ENCODE results near the gene CTNNA3.
"Not testable (repeated sequence)": the region's sequence is repeated elsewhere in the genome, so short reads cannot be mapped to it uniquely, and the experiment has no call there.

The CTNNA3 gene

DNA sequence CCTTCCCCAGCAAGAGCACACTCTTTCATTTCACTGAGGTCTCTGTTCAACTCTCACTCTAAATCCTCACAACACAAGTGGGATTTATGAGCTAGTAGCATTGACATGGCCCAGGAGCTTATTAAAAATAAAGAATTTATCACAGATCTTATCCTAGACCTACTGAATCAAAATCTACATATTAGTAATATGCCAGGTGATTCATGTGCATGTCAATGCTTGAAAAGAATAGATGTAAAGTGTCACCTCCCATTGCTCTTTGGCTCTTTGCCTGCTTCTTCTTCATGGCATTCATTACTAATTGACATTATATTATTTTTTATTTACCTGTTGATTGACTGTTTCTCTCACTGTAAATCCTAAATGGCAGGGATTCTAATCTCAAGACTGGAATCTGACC lies 1229.4 kb downstream of the CTNNA3 start:
- DNase-seq, result no peak

DNA sequence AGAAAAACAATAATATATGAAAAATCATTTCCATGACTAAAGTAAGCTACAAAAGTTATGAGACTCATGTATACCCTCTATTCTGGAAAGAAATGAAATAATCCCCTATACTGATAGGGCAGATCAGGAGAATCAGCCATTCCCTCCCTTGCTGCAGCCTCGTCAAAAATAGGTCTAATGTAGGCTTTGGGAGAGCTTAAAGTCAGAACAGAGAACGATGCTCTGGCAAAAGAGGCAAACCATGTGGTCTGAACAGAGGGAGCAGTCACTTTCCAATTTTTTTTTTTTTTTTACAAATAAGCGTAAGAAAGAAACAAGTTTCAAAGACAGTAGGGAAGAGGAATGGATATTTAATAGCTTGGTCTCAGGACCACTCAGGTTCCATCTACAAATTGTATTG lies 1232.4 kb downstream of the CTNNA3 start:
- no peak for DNase-seq

DNA sequence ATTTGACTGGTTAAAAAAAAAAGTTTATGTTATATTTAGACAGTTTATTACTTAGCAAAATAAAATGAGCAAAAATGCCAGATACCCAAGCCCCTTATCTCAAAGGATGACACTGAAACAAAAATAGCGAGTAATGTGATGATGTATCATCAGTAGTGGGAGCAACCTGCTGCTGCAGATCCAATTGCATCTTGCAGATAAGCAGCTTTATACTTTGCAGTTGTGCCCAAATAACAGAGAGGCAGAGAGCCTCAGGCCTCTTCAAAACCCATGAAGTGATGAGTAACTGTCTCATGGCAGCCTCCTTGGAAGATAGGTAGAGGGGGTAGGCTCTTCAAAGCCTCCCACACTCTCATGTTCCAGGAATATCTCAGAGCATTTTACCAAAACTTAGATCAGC lies 1238.4 kb downstream of the CTNNA3 start:
- no peak for DNase-seq

DNA sequence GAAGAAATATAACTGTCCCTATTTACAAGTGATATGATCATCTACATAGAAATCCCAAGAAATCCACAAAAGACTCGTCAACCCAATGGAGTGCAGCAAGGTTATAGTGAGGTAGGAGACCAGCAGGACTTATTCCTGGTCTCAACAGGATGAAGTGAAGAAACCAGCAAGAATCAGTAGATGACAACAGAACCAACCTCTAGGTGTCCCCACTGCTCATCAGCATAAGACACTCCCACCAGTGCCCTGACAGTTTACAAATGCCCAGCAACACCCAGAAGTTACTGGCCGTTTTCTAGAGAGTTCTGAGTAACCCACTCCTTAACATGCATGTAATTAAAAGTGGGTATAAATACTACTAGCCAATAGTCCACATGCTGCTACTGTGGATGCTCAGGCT lies 1240.7 kb downstream of the CTNNA3 start:
- DNase-seq, result no peak

DNA sequence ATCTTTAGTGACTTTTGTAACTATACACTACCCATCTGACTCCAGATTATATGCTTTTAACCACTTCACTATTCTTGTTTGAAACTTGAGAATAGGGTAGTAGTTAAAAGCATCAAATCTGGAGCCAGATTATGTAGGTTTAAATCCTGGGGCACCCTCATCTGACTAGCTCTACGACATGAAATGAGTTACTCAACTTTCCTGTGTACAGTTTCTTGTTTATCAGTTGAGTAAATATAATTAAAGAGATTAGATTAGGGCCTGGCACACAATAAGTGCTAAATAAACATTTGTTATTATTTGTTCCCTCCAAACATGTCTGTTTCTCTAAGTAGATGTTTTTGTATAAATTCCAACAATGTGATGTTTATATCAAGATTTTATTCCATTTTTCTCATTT lies 1255.4 kb downstream of the CTNNA3 start:
- DNase-seq, result no peak

DNA sequence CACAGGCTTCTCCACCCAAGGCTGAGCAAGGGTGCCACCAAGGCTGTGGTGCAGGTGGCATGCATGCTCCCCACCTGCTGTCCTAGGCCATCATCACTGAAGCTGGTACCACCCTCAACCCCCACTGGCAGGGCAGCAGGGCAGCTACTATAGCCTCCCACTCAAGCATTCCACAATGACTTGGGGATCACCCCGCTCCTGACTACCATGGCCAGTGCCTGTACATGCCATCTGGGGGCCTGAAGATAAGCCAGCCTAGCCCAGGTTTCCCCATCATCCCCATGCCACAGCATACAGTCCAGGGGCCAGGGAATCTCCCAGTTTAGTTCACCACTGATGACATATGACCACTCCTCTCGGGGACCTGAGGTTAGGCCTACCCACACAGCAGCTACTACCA lies 1281.1 kb downstream of the CTNNA3 start:
- no peak for DNase-seq

DNA sequence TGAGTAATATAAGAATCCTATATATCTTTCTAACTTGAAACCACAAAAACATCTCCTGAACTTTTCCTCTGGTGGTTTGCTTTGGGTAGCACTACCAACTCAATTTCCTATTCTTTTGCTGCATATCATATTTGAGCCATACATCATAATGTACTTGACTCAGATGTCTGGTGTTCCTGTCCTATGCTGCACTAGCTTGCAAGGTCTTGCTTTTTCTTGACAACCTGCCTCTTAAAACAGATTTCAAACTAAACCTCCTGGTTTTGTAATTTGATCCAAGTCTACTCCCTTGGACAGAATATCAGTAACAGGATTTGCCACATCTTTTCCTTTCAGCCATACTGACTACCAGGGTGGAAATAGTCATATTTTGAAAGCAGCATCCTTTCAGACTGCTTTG lies 1290.4 kb downstream of the CTNNA3 start:
- DNase-seq, result no peak

DNA sequence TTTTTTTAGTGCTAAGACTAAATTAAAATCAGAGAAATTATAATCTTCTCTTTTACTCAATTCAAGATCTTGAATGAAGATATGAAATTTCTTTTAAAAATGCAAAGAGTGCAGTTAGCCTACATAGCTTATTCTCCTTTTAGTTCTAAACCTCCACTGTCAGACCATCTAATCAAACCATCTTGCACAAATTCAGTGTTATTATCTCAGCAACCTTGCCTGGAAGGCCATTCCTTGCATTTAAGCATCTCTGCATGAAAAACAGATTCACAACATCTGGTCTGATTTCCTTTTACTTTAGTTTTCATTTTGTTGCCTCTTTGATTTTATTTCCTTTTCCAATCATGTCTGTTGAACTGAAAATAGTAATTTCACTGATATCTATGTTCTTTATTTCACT lies 1297.3 kb downstream of the CTNNA3 start:
- no peak for DNase-seq

DNA sequence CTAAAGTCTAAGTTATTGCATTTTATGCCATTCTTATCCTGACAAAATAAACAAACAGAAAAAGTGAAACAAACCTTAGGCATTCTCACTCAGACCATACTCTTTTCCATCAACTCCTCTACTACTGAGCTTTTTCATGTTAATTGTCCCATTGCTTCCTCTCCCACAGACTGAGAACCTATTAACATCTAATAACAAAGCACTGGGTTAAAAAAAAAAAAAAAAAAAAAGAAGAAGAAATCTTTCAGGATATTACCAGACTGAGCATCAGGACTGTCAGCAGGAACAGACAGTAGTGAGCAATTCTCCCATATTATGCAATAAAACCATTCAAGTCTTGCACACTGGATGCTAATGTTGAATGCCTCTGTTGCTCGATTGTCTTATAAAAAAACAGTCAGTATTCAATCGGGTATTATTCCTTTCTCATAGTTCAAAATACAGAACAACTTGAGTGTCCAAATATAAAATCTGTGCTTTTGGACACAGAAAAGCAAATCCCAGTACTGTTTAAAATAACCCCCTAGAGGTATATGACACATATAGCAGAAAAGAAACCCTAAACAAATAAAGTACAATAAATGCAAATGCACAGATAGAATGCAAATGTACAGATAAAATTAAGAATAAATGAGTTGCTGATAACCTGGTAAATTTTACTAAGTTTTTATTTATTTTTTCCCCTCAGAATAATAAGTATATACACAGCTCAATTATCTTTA lies 1301.5 kb downstream of the CTNNA3 start:
- DNase-seq, result no peak

DNA sequence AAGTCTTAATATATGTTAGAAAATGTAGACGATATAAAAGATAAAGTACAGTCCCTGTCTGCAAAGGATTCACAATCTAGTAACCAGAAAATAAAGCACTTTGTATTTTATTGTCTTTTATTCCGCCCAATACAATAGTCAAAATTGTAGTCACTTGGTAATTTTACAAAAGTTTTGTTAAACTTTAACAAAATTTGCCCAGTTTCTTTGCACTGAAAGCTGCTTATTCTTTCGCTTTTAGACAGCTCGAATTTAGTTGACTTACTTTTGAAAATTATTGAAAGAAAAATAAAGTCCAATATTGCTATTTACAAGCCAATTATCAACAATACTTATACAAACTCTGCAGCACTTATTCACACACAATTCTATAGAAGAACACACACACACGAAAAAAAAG lies 1305.1 kb downstream of the CTNNA3 start:
- no peak for DNase-seq

DNA sequence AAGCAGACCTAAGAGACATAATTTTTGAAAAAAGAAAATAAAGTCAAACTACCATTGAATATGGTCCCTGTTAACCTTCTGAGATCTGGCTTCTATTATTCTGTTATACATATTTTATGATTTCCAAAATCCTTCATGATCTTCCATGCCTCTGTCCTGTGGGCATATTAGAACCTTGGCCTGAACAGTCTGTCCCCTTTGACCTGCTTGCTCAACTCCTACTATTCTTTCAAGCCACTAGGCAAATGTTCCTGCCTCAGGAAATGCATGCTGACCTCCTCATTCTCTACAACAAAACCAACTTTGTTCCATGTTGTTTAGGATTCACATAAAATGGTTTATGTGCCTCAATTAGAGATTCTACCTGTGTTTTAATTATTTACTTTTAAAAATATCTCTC lies 1315.0 kb downstream of the CTNNA3 start:
- DNase-seq, result no peak

DNA sequence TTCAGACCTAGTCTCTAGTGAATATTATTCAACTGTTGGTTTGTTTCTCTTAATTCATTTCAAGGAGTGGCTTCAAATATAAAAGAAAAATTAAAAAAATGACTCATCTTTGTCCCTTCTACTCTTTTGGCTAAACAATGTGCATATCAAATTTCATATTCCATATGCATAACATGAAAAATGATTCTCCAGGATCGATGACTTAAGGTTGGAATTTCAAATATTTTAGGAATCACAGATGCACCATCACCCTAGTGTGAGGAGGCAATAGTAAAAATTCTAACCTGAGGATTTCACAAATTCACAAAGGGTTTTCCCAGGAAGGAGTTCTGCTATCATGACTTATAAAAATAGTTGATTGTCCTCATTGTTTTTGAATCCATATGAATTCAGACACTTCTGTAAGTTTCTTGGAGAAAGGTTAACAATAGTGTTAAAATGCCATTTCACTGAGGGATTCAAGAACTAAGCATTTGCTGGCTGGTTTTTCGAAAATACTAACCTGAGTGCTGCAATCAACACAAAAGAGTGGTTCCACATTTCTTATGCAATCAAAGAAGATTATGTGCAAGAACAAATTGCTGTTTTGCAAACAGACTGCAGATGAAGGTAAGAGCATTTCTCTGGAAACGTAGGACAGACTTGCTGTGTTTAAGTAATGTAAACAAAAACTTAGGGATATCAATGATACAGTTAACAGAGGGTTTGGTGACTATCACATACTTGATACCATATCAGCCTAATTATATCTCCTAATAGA lies 1317.7 kb downstream of the CTNNA3 start:
- no peak for DNase-seq

DNA sequence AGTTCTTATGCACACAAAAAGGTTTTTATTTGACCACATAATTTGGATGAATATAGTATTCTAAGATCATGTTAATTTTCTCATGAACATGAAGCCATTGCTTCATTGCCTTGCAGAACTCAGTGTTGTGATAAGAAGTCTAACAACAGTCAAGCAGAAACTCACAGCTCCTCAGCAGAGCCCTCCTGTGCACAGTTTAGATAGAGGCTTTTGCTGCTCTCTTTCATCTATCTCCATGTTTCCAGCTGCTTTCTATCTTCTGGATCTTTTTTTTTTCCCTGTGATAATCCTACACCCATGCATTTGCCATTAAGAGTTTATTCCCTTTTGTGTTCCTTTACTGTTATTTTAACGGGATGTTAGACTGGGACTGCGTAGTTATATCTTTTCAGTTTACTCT lies 1327.8 kb downstream of the CTNNA3 start:
- DNase-seq, result no peak

DNA sequence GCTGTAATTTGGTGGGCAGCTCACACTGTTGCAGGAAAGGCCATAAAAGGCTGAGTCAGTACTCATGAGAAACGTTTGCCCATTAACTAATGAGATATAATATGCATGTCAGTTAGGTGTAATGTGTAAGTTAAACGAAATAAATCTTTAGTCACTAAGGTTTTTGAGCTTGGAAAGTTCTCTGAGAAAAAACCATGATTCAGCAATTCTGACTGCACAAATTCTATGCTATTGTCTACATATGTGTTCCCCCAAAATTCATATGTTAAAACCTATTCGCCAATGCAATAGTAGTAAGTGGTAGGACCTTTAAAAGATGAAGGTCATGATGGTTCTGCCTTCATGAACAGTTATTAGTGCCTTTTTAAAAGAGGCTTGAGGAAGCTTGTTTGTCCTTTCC lies 1329.8 kb downstream of the CTNNA3 start:
- no peak for DNase-seq

DNA sequence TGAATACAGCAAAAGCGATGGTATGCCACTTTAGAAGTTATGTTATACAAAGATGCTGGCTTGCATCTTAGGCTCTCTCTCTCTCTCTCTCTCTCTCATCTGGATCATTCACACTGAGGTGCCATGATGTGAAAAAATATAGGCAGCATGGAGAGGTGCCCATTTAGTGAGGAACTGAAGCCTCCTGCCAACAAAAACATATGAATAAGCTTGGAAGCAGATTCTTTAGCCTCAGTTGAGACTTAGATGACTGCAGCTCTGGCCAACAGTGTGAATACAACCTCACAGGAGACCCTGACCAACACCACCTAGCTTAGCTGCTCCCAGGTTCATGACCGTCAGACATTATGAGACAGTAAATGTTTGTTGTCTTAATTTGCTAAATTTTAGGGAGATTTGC lies 1330.3 kb downstream of the CTNNA3 start:
- no peak for DNase-seq

DNA sequence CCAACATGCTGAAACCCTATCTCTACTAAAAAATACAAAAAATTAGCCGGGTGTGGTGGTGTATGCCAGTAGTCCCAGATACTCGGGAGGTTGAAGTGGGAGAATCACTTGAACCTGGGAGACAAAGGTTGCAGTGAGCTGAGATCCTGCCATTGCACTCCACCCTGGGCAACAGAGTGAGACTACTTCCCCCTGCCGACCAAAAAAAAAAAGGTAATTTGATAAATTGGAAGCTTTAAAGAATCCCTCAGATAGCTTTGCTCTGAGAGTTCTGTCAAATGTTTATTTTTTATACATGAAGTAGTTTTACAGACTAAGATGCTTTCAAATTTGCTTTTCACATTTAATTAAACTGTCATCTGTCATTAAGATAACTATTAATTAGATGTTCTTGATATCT lies 1333.5 kb downstream of the CTNNA3 start:
- DNase-seq, result no peak

DNA sequence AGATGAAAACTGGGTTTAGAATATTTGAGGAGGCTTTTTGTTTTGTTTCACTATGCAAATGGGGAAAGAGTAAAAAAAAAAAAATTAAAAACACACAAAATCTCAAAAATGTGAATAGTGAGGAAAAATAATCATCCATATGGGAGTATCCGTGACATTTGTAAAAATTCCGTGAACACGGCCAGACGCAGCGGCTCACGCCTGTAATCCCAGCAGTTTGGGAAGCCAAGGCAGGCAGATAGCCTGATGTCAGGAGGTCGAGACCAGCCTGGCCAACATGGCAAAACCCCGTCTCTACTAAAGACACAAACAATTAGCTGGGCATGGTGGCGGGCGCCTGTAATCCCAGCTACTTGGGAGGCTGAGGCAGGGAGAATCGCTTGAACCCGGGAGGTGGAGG lies 1342.2 kb downstream of the CTNNA3 start:
- not testable (repeated sequence) for DNase-seq

DNA sequence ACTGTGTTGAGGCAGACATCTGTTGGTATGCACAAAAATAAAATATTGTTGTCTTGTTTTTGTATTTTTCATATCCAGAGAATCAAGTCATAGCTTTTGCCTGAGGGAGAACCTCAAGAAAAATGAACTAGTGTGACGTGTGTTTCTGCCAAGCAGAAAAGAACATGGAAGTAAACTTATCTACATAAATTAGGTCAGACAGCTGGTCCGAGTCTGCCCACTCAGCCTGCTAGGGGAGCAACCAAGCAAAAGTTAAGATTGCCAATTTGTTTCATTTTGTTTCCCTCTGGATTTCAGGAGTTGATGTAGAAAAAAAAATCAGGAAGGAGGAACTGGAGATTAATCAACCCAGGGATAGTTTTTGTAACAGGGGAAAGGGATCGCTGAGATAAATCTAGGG lies 1342.6 kb downstream of the CTNNA3 start:
- DNase-seq, result no peak

DNA sequence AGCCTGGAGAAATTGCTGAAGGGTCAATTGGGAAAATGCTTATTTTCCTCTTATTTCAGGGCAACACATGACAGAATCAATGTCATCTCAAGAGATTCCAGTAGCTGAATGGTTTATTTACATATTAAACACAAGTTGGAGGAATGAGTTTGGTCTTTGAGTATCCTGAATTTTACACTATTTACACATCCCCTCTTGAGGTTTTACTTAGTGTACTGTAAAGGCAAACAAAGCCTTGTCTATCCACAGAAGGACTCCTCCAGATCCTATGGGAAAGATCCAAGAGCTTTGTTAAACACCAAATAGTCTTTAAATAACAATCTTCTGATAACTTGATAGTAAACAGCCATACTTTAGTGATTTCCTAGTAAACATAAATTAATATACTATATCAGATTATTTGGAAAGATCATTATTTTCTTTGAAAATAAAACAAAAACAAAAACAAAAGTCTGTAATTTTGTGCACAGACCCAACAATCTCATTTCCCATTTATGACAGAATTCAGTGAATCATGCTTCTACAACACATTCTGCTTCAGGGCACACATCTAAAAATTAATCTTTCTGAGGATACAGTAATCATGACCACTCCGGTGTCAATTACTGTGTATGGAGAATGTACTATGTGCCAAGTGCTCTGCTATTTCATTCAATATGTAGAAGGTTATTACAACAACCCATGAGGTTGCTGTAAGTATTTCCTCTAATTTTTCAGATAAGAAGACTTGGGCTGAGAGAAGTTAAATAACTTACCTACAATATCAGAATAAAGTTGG lies 1345.2 kb downstream of the CTNNA3 start:
- DNase-seq, result no peak

DNA sequence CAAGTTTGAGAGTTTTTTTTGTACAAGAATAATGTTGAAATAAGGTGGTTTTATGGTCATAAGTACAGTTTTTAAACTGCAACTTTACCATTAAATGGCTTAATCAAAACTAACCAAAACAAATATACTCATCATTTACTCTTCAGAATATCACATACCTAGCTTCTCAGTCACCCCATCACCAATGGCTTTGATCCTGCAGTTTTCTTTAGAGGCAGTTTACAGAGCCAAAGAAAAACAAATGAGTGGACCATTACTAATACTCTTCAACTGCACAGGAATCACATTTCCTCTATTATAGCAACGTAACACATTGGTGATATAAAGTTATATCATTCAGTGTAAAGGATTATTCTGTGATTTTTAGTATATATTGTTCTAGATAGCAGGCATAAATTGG lies 1346.3 kb downstream of the CTNNA3 start:
- DNase-seq, result no peak

DNA sequence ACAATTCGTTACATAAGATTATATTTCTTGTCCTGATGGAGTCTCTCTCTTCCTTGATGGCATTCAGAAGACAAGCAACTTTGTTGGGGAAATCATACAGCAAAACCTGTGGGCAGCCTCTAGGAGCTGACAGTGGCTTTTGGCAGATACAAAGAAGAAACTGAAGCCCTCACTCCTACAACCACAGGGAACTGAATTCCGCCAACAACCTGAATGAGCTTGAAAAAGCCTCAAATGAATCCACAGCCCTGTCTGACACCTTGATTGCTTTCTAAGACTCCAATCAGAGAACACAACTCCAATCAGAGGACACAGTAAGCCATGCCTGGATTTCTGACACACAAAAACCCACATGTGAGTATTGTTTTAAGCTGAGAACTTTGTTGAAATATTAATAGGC lies 1346.9 kb downstream of the CTNNA3 start:
- no peak for DNase-seq

DNA sequence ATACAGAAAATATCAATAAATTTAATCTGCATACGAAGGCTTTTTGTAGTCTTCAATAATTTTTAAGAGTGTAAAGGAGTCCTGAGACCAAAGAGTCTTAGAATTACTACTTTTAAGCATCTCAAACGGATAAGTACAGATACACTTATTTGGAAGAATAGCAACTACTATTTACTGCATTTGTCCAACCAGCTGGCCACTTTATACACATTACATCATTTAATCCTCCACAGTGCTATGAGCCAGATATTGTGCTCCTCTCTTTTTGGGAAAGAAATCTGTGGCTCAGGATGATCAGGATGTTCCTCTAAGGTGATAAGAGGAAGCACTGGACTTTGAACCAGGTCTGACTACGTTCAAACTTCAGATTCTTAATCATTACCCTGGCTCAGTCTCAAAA lies 1358.8 kb downstream of the CTNNA3 start:
- DNase-seq, result no peak

DNA sequence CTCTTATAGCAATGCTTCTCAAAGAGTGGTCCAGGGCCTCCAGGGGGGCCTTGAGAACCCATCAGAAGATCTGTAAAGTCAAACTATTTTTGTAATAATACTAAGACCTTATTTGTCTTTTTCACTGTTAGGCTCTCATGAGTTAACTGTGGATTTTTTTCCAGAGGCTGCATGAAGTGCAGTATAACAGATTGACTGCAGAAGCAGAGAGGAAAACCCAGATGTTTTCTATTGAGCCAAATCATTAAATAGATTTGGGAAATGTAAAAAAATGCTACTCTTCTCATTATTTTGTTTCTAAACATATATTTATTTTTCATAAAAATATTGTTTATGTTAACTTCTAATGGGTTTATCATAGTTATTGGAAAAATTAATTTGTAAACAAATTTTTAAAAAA lies 1359.2 kb downstream of the CTNNA3 start:
- no peak for DNase-seq

DNA sequence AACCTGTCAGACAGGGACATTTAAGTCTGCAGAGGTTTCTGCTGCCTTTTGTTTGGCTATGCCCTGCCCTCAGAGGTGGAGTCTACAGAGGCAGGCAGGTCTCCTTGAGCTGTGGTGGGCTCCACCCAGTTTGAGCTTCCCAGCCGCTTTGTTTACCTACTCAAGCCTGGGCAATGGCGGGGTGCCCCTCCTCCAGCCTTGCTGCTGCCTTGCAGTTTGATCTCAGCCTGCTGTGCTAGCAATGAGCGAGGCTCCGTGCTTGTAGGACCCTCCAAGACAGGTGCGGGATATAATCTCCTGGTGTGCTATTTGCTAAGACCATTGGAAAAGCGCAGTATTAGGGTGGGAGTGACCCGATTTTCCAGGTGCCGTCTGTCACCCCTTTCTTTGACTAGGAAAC lies 1360.2 kb downstream of the CTNNA3 start:
- DNase-seq, result not testable (repeated sequence)
